ENCODE measurements around the gene CNTN4.
A peak's percentile ranks its signal among the peaks of the same experiment; 100 is the strongest.

Gene CNTN4

DNA sequence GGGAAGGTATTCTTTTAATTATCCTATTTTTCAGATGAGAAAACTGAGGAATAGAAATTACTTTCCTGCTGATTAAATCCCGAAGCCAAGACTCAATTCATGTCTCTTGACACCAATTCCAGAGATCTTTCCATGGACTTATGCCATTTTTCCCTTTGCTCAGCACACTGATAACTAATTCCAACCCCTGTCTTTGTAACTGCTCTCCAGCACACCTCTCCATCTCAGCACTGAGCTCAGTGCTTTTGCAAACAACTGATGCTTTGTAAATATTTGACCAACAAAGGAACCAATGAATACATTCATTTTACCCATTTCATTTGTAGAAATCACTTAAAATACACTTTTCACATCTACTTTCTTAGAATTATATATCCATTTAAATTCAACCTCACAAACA, 762.5 kb downstream of the CNTN4 start:
- no peak for DNase-seq (ENCODE audit: low spot score)
- Histone ChIP-seq H3K27ac (no peak overlapping the region), H3K4me3 (no peak overlapping the region)
- no peak for TF ChIP-seq CTCF (IDR thresholded peaks at IDR 0.05)

DNA sequence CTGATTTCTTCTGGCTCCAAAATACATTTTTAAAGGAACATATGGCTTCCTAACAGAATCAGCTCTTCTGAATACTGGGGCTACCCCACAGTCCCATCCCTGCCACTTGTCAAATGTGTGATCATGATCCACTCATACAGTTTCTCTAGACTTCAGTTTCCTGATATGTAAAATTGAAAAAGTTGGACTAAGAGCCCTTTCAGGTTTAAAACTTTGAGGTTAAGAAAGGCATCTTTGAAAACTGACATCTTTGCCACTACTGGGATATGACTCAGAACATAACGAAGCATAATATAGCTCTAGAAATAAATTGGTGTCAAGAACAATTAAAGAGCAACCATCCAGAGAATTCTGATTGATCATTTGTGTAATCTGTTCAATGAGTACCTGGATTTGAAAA, 763.3 kb downstream of the CNTN4 start:
- TF ChIP-seq CTCF (IDR thresholded peaks at IDR 0.05), result no peak
- Histone ChIP-seq H3K27ac (no peak overlapping the region), H3K4me3 (no peak overlapping the region)
- DNase-seq (ENCODE audit: low spot score), result no peak

GRCh38 chr3:2862366-2862765, 763.7 kb downstream of the CNTN4 start:
- no peak for TF ChIP-seq CTCF (IDR thresholded peaks at IDR 0.05)
- Histone ChIP-seq H3K4me3 (no peak overlapping the region), H3K27ac (no peak overlapping the region)
- no peak for DNase-seq (ENCODE audit: low spot score)

- no peak for DNase-seq (ENCODE audit: low spot score)
- Histone ChIP-seq H3K4me3 (no peak overlapping the region), H3K27ac (no peak overlapping the region)
- TF ChIP-seq CTCF (IDR thresholded peaks at IDR 0.05), result no peak
Observed at GRCh38 chr3:2863127-2863526, 764.5 kb downstream of the CNTN4 start.

GRCh38 chr3:2869905-2870304, 771.2 kb downstream of the CNTN4 start:
- no peak for DNase-seq (ENCODE audit: low spot score)
- no peak overlapping the region for H3K27ac ChIP-seq
- no peak overlapping the region for H3K4me3 ChIP-seq
- no peak for TF ChIP-seq CTCF (IDR thresholded peaks at IDR 0.05)

DNA sequence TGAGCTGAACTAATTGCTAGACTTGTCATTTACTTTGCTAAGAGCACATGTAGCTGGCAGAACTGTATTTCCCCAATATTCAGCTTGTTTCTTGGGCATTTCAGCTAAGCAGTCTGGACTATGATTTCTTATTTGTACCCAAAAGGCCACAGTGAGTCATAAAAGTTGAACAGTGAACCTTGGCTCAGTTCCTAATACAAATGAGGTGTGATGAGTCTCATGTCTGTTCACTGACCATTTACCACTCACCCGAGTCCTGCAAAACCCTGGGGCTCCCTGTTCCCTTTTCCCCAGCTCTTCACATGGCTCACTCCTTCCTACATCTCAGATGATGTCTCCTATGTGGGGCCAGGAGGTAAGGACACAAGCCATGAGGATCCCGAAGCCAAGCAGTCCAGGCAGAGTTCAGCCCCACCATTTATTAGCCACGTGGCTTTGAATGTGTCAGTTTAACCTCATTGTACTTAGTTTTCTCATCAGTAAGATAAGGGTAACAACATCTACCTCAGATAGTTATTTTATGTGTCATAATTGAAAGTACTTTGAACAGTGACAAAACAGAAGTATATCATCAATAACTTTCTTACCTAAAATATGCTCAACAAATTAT, 772.2 kb downstream of the CNTN4 start:
- TF ChIP-seq CTCF (IDR thresholded peaks at IDR 0.05), result no peak
- Histone ChIP-seq H3K4me3 (no peak overlapping the region), H3K27ac (peak overlapping the region in 1 of 2 donors; percentile 15)
- no peak for DNase-seq (ENCODE audit: low spot score)

DNA sequence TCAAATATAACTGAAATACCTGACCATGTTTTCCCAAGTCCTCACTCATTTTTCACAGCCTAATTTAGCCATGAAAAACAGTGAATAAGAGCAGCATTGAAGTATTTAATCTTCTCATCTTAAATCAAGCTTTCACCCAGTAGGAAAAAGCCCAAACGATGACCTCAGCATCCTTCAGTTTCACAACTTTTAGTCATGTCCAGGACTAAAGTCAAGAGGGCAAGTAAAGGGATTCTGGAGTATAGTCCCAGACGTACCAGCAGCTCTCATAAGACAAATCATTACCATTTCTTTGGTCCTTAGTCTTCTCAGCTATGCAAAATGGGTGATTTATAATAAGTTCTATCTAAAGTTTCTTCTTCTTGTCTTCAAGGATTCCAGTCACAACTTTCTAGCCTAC, 774.2 kb downstream of the CNTN4 start:
- DNase-seq (ENCODE audit: low spot score), result no peak
- no peak for TF ChIP-seq CTCF (IDR thresholded peaks at IDR 0.05)
- Histone ChIP-seq H3K4me3 (no peak overlapping the region), H3K27ac (no peak overlapping the region)

Data from coronary artery (tissue), 2 donors.